Ishikawa (cell line): ENCODE data around the gene NOS3.

ENCODE experiments used
- CREB1 ChIP-seq: IDR thresholded peaks from 2 replicates; pipeline ENCODE4 v1.6.1; 2012; ENCODE audit warnings: low read depth
- TAF1 ChIP-seq: IDR thresholded peaks from 2 replicates; pipeline ENCODE4 v1.6.1; 2012; ENCODE audit warnings: low read depth, mild to moderate bottlenecking

DNA sequence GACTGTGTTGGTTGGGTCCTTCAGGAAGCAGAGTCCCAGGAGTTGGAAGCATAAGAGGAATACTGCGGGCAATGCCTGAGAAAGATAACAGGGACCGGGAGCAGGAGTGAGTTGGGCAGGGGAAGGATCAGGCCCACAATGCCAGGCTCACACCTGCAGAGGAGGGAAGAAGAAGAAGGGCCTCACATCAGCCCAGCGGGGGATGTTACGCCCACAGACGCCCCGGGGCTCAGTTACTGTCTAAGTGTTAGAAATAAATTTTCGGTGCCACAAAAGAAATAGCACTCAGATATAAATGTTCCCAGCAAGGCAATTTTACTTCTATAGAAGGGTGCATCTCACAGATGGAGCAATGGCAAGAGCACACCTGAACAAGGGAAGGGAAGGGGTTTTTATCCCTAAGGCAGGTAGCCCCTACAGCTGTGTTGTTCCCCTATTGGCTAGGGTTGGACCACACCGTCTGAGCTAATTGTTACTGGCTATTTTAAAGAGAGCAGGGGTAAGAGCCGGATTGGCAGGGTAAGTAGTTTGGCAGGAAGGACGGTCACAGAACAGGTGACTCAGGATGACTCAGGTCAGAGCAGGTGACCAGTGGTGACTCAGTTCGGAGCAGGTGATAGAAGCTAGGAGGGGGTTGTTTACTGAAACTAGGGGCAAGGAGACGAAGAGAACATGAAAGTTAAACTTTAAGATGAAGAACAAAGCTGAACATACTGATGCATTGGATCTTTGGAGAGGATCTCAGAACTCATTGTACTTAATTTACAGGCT is at the start of gene NOS3:
- TF ChIP-seq TAF1, result no peak
- TF ChIP-seq CREB1, result no peak
